Jurkat, Clone E6-1 (cell line): ENCODE data around the gene ESPNL.

Source experiments
- DNase-seq: peaks from one replicate; pipeline ENCODE4 v3.0.0-alpha.2; 2011; ENCODE audit warnings: low read depth, low spot score
- H3K4me3 ChIP-seq: 2 replicates; pipeline ENCODE4 v1.5.1; 2011; ENCODE audit warnings: mild to moderate bottlenecking, low read length, control low read depth, moderate library complexity

Gene ESPNL

DNA sequence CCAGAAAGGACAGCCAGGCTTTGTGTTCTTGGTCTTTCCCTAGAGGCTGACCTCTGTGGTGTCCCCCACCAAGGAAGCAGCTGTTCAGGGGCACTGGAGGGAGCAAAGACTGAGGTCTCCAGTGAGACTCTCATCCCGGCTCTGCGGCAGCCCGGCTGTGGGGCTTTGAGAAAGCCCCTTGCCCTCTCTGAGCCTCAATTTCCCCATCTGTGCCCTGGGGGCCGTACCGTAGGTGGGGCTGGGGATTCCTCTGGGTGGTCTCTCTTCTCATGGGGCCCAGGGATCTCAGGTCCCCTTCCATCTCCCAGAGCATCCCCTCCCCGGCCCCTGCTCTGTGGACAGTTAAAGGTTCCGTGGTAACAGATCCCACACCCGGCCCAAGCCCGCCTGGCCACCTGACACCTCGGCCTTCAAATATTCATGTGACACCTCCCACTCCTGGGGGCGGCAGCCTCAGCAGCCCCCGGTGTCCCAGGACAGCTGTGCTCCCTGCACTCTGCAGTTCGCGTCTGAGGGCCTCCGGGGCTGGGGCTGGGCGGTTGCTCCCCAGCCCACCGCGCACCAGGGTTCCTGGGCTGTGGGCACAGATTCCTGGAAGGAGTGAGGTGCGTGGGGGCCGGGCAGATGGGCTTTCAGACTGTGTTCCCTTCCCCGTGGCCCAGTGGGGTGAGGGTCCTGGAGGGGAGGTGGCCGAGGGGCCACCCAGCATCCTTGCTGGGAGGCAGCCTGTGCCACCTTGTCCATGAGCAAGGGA, 23.3 kb downstream of the ESPNL start:
- H3K4me3 ChIP-seq: no peak overlapping the region
- DNase-seq: no peak

DNA sequence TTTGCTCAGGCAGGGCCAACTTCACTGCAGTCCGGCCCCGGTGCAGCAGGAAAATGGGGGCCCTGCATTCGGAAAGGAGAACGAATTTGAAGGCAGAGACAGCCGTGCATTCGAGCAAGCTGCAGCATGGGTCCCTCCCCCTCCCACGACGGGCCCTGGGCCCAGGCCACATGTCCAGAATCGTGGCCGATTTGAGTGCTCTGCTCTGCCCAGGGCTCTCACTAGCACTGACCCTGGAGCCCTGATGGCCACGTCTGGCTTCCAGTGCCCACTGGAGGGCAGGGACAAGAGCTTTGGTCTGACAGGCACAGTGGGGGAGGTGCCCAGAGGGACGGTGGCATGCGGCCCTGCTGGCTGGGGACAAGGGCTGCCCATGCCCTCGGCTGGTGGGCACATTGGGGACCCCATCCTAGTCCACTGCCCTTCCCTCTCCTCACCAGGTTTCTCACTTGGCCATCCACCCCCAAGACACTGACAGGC, 23.9 kb downstream of the ESPNL start:
- H3K4me3 ChIP-seq: no peak overlapping the region
- no peak for DNase-seq

DNA sequence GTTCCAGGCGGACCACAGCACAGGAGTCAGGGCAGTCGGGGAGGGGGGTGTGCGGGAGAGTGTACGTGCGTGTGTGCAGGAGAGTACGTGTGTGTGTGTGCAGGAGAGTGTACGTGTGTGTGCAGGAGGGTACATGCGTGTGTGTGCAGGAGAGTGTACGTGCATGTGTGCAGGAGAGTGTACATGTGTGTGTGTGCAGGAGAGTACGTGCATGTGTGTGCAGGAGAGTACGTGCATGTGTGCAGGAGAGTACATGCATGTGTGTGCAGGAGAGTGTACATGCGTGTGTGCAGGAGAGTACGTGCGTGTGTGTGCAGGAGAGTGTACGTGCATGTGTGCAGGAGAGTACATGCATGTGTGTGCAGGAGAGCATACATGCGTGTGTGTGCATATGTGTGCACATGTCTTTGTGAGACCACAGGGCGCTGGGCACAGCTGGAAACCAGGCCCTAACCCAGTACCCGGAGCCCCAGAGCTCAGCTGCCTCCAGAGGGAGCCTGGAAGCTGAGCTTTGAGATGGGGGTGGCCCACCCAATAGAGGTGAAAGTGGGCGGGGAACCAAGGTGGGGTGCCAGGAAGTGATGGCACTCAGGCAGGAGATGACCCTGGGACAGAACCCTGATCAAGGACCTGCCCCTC, 24.5 kb downstream of the ESPNL start:
- H3K4me3 ChIP-seq: no peak overlapping the region
- no peak for DNase-seq

DNA sequence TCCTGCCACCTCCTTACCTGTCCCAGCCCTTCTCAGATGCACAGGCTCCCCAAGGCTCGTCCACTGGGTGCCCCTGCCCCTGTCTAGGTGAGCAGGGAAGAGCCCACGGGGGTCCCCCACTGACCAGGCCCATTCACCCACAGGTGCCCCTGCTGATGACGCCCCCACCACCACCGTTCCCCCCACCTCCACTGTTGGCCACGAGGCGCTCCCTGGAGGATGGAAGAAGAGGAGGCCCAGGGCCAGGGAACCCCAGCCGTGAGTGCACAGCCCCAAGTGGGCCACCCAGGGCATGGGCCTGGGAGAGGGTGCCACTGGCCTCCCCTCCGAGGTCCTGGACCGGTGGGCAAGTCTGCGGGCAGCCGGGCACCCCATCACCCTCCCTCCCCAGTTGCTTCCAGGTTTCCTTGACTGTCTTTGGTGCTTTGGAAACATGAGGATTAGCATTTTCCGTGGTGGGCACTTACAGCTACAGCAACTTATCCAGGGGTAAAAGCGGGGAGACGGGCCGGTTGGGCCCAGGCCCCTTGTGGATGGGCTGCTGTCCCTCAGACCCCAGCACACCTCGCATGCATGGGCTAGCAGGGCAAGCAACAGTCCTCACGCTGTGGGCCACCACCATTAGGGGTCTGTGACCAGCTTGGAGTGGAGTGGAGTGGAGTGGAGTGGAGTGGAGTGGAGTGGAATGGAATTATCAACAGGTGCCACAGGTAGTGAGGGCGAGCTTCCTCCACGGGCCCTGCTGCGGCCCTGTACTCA, 25.2 kb downstream of the ESPNL start:
- no peak for DNase-seq
- no peak overlapping the region for H3K4me3 ChIP-seq

DNA sequence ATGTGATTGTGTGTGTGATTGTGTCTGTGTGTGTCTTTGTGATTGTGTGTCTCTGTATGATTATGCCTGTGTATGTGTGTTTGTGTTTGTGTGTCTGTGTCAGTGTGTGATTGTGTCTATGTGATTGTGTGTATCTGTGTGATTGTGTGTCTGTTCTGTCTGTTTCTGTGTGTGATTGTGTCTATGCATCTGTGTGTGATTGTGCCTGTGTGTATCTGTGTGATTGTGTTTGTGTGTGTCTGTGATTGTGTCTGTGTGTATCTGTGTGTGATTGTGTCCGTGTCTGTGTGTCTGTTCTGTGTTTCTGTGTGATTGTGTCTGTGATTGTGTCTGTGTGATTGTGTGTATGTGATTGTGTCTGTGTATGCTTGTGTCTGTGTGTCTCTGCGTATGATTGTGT, 26.2 kb downstream of the ESPNL start:
- H3K4me3 ChIP-seq: no peak overlapping the region
- no peak for DNase-seq

DNA sequence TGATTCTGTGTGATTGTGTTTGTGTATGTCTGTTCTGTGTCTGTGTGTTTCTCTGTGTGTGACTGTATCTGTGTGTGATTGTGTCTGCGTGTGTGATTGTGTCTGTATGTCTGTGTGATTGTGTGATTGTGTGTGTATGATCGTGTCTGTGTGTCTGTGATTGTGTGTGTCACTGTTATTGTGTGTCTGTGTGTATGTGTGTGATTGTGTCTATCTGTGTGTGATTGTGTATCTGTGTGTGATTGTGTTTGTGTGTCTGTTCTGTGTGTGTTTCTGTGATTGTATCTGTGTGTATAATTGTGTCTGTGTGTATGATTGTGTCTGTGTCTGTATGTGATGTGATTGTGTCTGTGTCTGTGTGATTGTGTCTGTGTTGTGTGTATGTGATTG, 26.6 kb downstream of the ESPNL start:
- H3K4me3 ChIP-seq: no peak overlapping the region
- DNase-seq: no peak

DNA sequence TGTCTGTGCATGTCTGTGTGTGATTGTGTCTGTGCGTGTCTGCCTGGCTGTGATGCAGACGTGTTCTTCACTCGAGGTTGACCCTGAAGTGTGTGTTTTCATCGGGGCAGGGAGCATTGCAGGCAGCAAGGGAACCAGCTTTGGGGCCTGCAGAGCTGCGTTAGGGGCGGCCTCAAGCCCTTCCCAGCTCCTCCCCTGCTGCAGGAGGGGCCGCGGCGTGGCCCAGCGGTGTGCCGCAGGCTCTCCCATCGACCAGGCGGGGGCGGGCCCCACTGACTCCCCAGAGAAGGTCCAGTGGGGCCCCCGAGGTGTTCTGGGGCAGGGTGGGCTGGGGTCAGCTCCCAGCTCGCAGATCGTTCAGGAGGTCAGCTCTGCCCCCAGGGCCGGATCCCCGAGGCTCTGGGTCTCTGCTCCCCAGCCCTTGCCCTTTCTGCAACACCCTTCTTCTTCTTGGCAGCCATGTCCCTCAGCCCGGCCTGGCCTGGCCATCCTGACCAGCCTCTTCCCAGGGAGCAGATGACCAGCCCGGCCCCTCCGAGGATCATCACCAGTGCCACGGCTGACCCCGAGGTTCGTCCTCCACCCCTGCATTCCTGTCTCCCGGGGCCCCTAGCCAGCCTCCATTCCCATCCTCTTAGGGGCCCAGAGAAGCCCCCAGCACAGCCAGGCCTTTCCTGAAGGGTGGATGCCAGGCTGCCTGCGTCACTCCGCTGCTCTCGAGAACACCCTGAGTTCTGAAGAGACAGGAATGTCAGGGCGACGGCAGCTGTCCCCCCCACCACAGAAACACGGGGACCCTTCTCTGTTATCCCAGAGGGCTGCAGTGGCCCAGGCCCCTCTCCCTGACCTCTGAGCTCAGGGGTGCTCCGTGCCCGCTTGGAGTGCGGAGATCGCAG, 27.3 kb downstream of the ESPNL start:
- no peak overlapping the region for H3K4me3 ChIP-seq
- DNase-seq: no peak

DNA sequence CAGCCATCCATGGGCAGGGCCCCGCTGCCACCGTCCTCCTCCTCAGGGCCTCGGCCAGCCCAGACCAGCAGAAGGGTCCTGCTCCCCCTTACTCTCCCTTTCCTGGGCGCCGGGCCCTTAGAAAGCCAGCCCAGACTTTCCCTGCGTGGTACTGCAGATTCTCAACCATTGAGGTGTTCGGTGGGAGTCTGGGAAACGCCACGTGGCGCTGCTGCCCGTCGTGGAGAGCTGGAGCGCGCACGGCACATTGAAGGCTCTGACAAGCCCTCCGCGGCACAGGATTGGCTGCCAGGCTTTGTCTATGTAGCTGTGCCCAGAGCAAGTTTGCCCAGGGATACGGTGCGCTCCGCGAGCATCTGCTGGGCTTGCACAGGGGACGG, 27.9 kb downstream of the ESPNL start:
- DNase-seq: no peak
- H3K4me3 ChIP-seq: no peak overlapping the region

DNA sequence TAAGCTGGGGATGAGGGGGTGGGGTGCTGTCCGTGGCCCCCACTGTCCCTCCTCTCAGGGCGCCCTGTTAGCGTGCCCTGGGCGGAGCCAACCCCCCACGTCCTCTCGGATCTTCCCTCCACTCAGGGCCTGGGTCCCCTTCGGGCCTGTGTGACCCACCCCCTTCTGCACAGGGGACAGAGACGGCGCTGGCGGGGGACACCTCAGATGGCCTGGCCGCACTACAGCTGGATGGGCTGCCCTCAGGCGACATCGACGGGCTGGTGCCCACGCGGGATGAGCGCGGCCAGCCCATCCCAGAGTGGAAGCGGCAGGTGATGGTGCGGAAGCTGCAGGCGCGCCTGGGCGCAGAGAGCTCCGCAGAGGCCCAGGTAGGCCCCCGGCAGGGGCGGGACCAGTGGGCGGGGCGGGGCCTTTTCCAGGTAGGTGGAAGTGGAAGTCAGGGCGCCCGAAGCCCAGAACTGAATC, 28.4 kb downstream of the ESPNL start:
- no peak overlapping the region for H3K4me3 ChIP-seq
- DNase-seq: no peak

DNA sequence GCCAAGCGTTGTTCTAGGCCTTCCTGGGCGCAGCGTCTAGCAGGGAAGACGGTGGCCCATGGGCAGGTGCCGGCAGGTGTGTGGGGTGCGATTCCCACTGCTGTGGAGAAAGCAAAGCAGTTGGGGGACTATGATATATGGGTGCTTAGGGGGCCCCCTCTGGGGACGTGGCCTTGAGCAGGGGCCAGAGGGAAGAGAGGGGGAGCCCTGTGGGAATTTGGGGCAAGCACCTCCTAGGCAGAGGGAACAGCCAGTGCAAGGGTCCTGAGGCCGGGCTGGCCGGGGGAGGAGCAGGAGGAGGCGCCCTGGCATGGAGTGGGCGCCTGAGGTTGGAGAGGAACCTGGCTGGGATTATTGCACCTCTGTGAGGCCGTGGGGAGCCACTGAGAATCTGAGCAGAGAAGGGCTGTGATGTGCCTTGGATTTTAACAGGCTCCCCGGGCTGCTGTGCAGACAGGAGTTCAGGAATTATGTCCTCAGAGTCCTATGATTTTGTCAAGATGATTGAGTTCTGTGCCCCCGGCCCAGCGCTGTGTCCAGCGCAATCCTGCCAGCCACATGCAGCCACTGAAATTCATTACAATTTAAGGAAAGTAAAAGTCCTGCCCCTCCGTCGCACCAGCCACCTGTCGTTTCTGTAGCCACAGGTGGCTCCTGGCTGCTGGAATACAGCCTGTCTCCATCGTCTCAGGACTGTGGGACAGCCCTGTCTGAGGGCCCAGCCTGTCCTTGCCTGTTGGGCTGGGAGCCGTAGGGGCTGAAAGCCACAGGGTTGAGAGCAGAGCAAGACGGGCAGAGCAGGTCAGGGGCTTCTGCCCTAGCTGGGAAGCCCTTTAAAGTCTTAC, 29.2 kb downstream of the ESPNL start:
- H3K4me3 ChIP-seq: no peak overlapping the region
- no peak for DNase-seq

DNA sequence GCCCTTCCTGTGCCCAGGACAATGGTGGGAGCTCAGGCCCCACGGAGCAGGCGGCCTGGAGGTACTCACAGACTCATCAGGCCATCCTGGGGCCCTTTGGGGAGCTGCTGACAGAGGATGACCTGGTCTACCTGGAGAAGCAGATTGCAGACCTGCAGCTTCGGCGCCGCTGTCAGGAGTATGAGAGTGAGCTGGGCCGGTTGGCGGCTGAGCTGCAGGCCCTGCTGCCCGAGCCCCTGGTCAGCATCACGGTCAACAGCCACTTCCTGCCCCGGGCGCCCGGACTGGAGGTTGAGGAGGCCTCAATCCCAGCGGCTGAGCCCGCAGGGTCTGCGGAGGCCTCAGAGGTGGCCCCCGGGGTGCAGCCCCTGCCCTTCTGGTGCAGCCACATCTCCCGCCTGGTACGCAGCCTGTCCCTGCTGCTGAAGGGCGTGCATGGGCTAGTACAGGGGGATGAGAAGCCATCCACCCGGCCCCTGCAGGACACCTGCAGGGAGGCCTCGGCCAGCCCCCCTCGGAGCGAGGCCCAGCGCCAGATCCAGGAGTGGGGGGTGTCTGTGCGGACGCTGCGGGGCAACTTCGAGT, 30.1 kb downstream of the ESPNL start:
- no peak overlapping the region for H3K4me3 ChIP-seq
- no peak for DNase-seq

DNA sequence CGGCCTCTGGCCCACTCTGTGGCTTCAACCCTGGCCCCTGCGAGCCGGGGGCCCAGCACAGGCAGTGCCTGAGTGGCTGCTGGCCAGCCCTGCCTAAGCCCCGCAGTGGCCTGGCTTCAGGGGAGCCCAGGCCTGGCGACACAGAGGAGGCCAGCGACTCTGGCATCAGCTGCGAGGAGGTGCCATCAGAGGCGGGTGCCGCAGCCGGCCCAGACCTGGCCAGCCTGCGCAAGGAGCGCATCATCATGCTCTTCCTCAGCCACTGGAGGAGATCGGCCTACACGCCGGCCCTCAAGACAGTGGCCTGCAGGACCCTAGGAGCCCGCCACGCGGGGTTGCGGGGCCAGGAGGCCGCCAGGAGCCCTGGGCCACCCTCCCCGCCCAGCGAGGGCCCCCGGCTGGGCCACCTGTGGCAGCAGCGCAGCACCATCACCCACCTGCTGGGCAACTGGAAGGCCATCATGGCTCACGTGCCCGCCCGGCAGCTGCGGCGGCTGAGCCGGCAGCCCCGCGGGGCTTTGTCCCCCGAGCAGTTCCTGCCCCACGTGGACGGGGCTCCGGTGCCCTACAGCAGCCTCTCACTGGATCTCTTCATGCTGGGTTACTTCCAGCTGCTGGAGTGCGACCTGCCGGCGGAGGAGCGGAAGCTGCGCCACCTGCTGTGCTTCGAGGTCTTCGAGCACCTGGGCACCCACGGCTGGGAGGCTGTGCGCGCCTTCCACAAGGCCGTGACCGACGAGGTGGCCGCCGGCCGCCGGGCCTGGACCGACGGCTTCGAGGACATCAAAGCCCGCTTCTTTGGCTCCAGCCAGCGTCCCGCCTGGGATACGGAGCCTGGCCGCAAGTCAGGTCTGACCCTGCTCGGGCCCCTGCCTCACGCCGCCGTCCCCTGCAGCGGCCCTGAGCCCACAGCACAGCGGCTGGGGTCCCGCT, 30.8 kb downstream of the ESPNL start:
- H3K4me3 ChIP-seq: no peak overlapping the region

DNA sequence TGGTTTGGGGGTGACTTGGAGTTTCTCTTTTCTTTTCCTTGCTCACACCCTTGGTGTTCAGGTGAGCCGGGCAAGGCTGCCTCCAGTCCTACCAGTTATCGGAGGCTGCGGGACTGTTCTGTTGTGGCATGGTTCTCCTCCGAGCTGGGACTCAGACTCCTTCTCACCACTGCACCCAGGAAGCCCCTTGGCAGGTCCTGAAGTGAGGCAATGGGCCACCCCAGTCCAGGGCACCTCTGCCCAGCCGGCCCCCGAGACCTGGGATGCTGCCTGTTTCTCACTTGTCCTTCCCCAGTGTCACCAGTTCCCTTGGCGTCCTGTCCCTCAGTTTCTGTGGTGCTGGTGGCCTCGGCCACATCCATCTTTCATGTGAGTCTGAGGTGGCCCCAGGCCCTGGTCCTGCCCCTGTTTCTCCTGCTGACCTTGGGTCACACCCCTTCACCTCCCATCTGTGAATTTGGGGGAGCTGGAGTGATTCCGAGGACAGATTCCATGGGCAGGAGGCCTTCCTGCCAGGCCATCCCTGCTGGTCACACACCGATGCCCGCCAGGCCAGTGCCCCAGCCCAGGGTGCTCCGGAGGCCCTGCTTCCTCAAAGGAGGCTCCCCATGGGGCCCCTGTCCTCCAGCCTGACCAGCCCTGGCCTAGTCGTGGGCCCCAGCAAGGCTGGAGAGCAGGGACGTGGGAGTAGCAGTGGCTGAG, 31.8 kb downstream of the ESPNL start:
- DNase-seq: no peak
- no peak overlapping the region for H3K4me3 ChIP-seq

More for the DNA sequence above, 30.8 kb downstream of the ESPNL start:
- DNase-seq: no peak

DNA sequence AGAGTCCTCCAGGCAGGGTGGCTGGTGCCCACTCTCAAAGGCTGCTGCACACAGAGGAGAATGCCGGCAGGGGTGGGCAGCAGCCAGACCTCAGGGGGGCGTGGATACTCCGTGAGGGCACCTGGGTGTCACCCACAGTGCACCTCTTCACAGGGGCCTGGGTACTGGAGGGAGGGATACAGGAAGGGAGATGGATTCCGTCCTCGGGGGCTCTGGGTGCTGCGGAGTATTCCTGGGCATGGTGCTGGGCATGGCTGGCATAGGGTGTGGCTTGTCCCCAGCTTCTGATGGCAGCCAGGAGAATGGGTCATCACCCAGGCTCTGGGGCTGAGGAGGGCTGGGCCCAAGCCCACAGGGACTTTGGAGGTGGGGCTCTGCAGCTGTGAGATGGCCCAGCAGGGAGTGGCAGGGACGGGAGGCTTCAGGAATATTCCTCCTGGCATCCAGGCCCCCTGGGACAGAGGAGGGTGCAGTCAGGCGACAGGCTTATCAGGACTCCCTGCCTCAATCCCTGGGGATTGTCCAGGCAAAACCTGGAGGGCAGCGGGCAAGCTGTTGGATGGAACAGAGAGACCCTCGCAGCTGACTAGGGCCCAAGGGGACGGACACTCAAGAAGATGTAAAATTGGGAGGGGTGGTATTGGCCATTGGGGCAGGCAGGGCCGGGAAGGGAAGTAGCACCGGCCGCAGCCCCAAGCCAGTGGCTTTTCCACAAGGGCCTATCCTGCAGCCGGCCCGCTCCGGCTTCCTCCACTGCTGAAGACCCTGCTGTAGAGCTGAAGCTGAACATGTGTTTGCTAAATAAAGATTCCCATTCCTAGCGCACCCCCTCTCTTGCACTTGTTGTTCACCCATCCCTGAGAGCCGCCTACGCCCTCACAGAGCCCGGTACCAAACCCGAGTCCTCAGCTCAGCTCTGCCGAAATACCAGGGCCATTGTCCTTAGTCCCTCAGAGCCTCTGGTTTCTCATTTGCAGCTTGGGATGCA, 32.6 kb downstream of the ESPNL start:
- no peak overlapping the region for H3K4me3 ChIP-seq
- DNase-seq: no peak
